GM21515 (cell line): ENCODE measurements around the gene CAPS.
"Not testable (repeated sequence)": the region's sequence is repeated elsewhere in the genome, so short reads cannot be mapped to it uniquely, and the experiment has no call there.

Experiments used
- ATAC-seq: cut with Tn5 transposase; IDR thresholded peaks from one replicate; pipeline ENCODE4 v1.9.1; 2021; ENCODE audit not compliant: unreplicated experiment

Gene CAPS

GRCh38 chr19:5953680-5954213 is 39.7 kb downstream of the CAPS start:
- no peak for ATAC-seq

GRCh38 chr19:5954293-5954692 is 40.2 kb downstream of the CAPS start:
- no peak for ATAC-seq

- ATAC-seq = no peak
These were observed 41.5 kb downstream of the CAPS start for GRCh38 chr19:5955636-5955935.

- no peak for ATAC-seq
These were observed 42.3 kb downstream of the CAPS start for GRCh38 chr19:5956323-5956722.

- no peak for ATAC-seq
These were observed 42.7 kb downstream of the CAPS start for GRCh38 chr19:5956728-5957127.

- no peak for ATAC-seq
These were observed 43.1 kb downstream of the CAPS start for GRCh38 chr19:5957170-5957569.

- ATAC-seq = no peak
These were observed 44.2 kb downstream of the CAPS start for GRCh38 chr19:5958074-5958850.

GRCh38 chr19:5958851-5959122 is 44.7 kb downstream of the CAPS start:
- no peak for ATAC-seq

- ATAC-seq = no peak
These were observed 45.4 kb downstream of the CAPS start for GRCh38 chr19:5959260-5960004.

- no peak for ATAC-seq
These were observed 46.2 kb downstream of the CAPS start for GRCh38 chr19:5960005-5961001.

GRCh38 chr19:5961641-5961968 is 47.6 kb downstream of the CAPS start:
- not testable (repeated sequence) for ATAC-seq

- ATAC-seq = no peak
These were observed 48.2 kb downstream of the CAPS start for GRCh38 chr19:5961969-5962945.

GRCh38 chr19:5963259-5963658 is 49.2 kb downstream of the CAPS start:
- ATAC-seq = not testable (repeated sequence)

GRCh38 chr19:5963855-5964254 is 49.8 kb downstream of the CAPS start:
- no peak for ATAC-seq

- no peak for ATAC-seq
These were observed 50.9 kb downstream of the CAPS start for GRCh38 chr19:5964816-5965565.
